GM13977 (cell line): ENCODE data around the gene WSCD1.

ENCODE experiments used
- DNase-seq: peaks from one replicate; pipeline ENCODE4 v3.0.0; 2012; ENCODE audit warnings: low spot score
- CTCF ChIP-seq: IDR thresholded peaks from 2 replicates; pipeline ENCODE4 v1.5.1; 2012; ENCODE audit warnings: mild to moderate bottlenecking, control low read depth; ENCODE audit not compliant: insufficient read depth; ENCODE audit errors: extremely low read depth, missing control alignments
- in situ Hi-C: fragments of 300-500 bp; cut with MboI; formaldehyde crosslinking; loops from one replicate; pipeline ENCODE4 v1.12.0; 2022; ENCODE audit warnings: low sequenced_read_pairs, low pct_unique_long_range_greater_than_20kb, mixed read lengths, inconsistent platforms; ENCODE audit not compliant: unreplicated experiment

Gene WSCD1

GRCh38 chr17:6086603-6087400, 16.6 kb downstream of the WSCD1 start:
- no peak for DNase-seq
- no peak for TF ChIP-seq CTCF
- in situ Hi-C loops, result no loop called here

- TF ChIP-seq CTCF, result no peak
- no peak for DNase-seq
- in situ Hi-C loops, result no loop called here
Observed at GRCh38 chr17:6088141-6088540, 18.0 kb downstream of the WSCD1 start.

GRCh38 chr17:6090253-6090652, 20.1 kb downstream of the WSCD1 start:
- in situ Hi-C loops, result no loop called here
- DNase-seq, result no peak
- TF ChIP-seq CTCF, result no peak

GRCh38 chr17:6092182-6092902, 22.2 kb downstream of the WSCD1 start:
- no peak for DNase-seq
- TF ChIP-seq CTCF, result no peak
- in situ Hi-C loops, result no loop called here

GRCh38 chr17:6092903-6093468, 22.8 kb downstream of the WSCD1 start:
- no peak for TF ChIP-seq CTCF
- in situ Hi-C loops, result no loop called here
- DNase-seq, result no peak

GRCh38 chr17:6094453-6094852, 24.3 kb downstream of the WSCD1 start:
- no peak for TF ChIP-seq CTCF
- in situ Hi-C loops, result no loop called here
- DNase-seq, result no peak
